Ishikawa (cell line): ENCODE data around the gene CMPK2.

Experiments
- CEBPB ChIP-seq: IDR thresholded peaks from 2 replicates; pipeline ENCODE4 v1.6.1; 2012
- CREB1 ChIP-seq: IDR thresholded peaks from 2 replicates; pipeline ENCODE4 v1.6.1; 2012; ENCODE audit warnings: low read depth
- EGR1 ChIP-seq: IDR thresholded peaks from 2 replicates; pipeline ENCODE4 v1.6.1; 2012
- EP300 ChIP-seq: IDR thresholded peaks from 2 replicates; pipeline ENCODE4 v1.6.1; 2012; ENCODE audit warnings: borderline replicate concordance
- FOXM1 ChIP-seq: IDR thresholded peaks from 2 replicates; pipeline ENCODE4 v1.6.1; 2012; ENCODE audit warnings: low read depth, borderline replicate concordance
- MAX ChIP-seq: IDR thresholded peaks from 2 replicates; pipeline ENCODE4 v1.6.1; 2012
- NFIC ChIP-seq: IDR thresholded peaks from 2 replicates; pipeline ENCODE4 v1.6.1; 2012
- RAD21 ChIP-seq: IDR thresholded peaks from 2 replicates; pipeline ENCODE4 v1.6.1; 2012; ENCODE audit warnings: low read depth
- TAF1 ChIP-seq: IDR thresholded peaks from 2 replicates; pipeline ENCODE4 v1.6.1; 2012; ENCODE audit warnings: low read depth, mild to moderate bottlenecking
- TCF12 ChIP-seq: IDR thresholded peaks from 2 replicates; pipeline ENCODE4 v1.6.1; 2012; ENCODE audit warnings: low read depth
- TEAD4 ChIP-seq: IDR thresholded peaks from 2 replicates; pipeline ENCODE4 v1.6.1; 2012
- YY1 ChIP-seq: IDR thresholded peaks from 2 replicates; pipeline ENCODE4 v1.6.1; 2012; ENCODE audit warnings: low read depth
- ZBTB7A ChIP-seq: IDR thresholded peaks from 2 replicates; pipeline ENCODE4 v1.6.1; 2012; ENCODE audit warnings: low read depth
- TF ChIP-seq, protein P1 (sequence below): IDR thresholded peaks from 2 replicates; pipeline ENCODE4 v1.6.1; 2012
- TF ChIP-seq, protein P2 (sequence below): IDR thresholded peaks from 2 replicates; pipeline ENCODE4 v1.6.1; 2012; ENCODE audit warnings: low read depth, mild to moderate bottlenecking

CMPK2 gene

DNA sequence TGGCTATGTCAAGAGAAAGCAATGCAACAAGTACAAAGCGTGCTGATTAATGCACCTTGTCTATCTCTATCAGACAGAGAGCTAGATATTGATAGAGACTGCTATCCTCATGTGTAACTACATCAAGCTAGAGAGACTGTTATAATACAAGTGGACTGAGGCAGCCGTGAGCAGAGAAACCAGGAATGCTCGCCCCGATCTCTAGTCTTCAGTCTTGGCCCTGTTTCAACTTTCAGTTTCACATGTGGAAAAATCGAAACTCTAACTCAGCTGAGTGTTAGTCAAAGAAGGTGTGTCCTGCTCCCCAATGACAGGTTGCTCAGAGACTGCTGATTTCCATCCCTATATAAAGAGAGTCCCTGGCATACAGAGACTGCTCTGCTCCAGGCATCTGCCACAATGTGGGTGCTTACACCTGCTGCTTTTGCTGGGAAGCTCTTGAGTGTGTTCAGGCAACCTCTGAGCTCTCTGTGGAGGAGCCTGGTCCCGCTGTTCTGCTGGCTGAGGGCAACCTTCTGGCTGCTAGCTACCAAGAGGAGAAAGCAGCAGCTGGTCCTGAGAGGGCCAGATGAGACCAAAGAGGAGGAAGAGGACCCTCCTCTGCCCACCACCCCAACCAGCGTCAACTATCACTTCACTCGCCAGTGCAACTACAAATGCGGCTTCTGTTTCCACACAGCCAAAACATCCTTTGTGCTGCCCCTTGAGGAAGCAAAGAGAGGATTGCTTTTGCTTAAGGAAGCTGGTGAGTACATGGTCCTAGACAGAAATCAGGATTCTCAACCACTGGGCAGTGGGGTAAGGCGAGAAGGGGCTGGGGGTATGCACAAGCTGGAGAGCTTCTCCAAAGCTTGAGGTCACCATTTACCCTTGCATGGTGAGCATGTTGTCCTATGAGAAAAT is 11.9 kb upstream of the CMPK2 start, which contains the start of gene RSAD2:
TSS of gene RSAD2 (plus strand) at position 376 of the 903 bp plus-strand sequence. CDS start at position 400, 24 bp downstream.
- TF ChIP-seq TAF1 (no peak), NFIC (no peak), RAD21 (no peak), MAX (no peak), EP300 (no peak), EGR1 (no peak), YY1 (no peak), ZBTB7A (no peak), TCF12 (no peak), FOXM1 (no peak)
- TF ChIP-seq, protein P1, sequence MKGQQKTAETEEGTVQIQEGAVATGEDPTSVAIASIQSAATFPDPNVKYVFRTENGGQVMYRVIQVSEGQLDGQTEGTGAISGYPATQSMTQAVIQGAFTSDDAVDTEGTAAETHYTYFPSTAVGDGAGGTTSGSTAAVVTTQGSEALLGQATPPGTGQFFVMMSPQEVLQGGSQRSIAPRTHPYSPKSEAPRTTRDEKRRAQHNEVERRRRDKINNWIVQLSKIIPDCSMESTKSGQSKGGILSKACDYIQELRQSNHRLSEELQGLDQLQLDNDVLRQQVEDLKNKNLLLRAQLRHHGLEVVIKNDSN = no peak

DNA sequence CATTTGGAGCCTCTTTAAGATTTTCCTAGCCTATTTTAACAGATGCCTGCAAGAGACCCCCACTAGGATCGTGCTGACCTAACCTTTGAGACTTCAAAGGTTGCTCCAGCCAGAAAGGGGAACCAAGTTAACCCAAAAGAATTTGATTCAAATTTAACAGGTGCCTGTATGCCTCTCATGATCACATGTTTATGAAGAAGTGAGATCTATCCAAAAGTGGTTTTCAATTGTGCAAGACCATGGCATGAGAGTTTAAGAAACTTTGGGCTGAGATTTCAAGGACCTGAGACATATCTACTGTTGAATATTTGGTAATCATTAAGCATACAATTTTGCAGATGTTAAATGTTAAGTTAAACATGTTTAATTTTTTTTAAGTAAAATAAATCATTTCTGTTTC is 10.6 kb upstream of the CMPK2 start:
- TF ChIP-seq TCF12 (no peak), CREB1 (no peak), FOXM1 (no peak), EGR1 (no peak), TEAD4 (no peak), EP300 (no peak), ZBTB7A (no peak), NFIC (no peak), CEBPB (no peak)
- TF ChIP-seq, protein P1 = no peak
- TF ChIP-seq, protein P2, sequence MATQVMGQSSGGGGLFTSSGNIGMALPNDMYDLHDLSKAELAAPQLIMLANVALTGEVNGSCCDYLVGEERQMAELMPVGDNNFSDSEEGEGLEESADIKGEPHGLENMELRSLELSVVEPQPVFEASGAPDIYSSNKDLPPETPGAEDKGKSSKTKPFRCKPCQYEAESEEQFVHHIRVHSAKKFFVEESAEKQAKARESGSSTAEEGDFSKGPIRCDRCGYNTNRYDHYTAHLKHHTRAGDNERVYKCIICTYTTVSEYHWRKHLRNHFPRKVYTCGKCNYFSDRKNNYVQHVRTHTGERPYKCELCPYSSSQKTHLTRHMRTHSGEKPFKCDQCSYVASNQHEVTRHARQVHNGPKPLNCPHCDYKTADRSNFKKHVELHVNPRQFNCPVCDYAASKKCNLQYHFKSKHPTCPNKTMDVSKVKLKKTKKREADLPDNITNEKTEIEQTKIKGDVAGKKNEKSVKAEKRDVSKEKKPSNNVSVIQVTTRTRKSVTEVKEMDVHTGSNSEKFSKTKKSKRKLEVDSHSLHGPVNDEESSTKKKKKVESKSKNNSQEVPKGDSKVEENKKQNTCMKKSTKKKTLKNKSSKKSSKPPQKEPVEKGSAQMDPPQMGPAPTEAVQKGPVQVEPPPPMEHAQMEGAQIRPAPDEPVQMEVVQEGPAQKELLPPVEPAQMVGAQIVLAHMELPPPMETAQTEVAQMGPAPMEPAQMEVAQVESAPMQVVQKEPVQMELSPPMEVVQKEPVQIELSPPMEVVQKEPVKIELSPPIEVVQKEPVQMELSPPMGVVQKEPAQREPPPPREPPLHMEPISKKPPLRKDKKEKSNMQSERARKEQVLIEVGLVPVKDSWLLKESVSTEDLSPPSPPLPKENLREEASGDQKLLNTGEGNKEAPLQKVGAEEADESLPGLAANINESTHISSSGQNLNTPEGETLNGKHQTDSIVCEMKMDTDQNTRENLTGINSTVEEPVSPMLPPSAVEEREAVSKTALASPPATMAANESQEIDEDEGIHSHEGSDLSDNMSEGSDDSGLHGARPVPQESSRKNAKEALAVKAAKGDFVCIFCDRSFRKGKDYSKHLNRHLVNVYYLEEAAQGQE = no peak

- TF ChIP-seq YY1 (no peak), TCF12 (no peak), MAX (no peak)
Measured at GRCh38 chr2:6874032-6874431, 8.3 kb upstream of the CMPK2 start.

DNA sequence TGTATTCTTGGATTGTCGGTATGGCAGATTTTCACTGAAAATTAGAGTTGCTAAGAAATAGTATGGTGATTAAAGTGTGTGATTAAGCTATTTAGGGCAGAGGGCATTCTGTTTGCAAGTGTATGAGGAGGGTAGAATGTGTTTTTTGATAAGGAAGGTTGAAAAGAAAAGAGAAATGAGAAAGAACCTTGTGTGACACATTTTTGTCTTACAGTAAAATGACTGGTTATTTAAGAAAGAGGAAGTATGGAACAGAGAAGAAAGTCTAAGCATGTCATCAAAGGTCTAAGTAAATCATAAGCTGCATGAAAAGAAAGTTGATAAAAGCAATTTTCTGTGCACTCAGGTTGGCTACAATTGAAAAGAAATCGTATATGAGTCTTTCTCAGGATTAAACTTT is 6.7 kb upstream of the CMPK2 start:
- no peak for TF ChIP-seq TCF12
- no peak for TF ChIP-seq CEBPB
- no peak for TF ChIP-seq TAF1
- no peak for TF ChIP-seq ZBTB7A
- TF ChIP-seq, protein P2 = no peak
- TF ChIP-seq NFIC = no peak
- TF ChIP-seq YY1 = no peak
- TF ChIP-seq, protein P1 = no peak

DNA sequence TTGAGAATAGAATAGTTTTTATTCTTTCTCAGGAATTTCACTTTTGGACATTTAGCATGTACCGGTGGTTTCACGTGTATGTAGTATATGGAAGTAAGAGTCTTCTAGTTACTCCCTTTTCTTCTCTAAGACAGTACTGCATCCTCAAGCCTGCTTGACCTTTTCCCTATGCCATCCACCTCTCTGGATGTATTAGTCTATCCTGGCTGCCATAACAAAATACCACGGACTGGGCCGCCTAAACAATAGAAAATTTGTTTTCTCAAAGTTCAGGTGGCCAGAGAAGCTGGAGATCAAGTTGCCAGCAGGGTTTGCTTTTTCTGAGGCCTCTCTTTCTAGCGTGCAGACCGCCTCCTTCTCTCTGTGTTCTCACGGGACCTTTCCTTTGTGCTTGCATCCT is 1.3 kb upstream of the CMPK2 start:
- TF ChIP-seq EGR1 = no peak
- no peak for TF ChIP-seq ZBTB7A
- TF ChIP-seq, protein P1 = no peak
- no peak for TF ChIP-seq MAX
- no peak for TF ChIP-seq FOXM1
- no peak for TF ChIP-seq RAD21
- TF ChIP-seq YY1 = no peak
- TF ChIP-seq EP300 = no peak
- no peak for TF ChIP-seq CEBPB
- TF ChIP-seq TAF1 = no peak
- TF ChIP-seq NFIC = no peak
- TF ChIP-seq, protein P2 = no peak
- no peak for TF ChIP-seq CREB1
- TF ChIP-seq TCF12 = no peak
- no peak for TF ChIP-seq TEAD4
